ENCODE data around the gene DEPDC1B.

GRCh38 chr5:60636001-60636400 is 64.0 kb downstream of the DEPDC1B start:
- TF ChIP-seq CTCF (IDR thresholded peaks at IDR 0.05) (no peak), POLR2A (IDR thresholded peaks at IDR 0.05) (no peak)
